HepG2 (cell line): Measurements from ENCODE around the gene CEP20. TPM values are rescaled to one million over a fixed set of nuclear protein-coding genes. Genes with fewer than 3 reads are reported as not detected.

Source experiments
- ATAC-seq: fragments of 200-7000 bp; cut with Tn5 transposase; 3 replicates; pipeline ENCODE4 v1.9.1; 2020; ENCODE audit warnings: mild to moderate bottlenecking, moderate library complexity
- BruUV-seq: library from RNA; stranded (reverse); fragments of 400-500 nt; replicated peaks from 2 replicates; lab custom pipeline; 2021; lab: Mats Ljungman, UMichigan
- CTCF ChIA-PET: fragments of 300-600 bp; formaldehyde crosslinking; extraction: SDS; loops from one replicate; lab custom pipeline; 2021; ENCODE audit warnings: low total read pairs, inconsistent platforms, low intra/inter-chr PET ratio; lab: Yijun Ruan, JAX
- POLR2A ChIA-PET: fragments of 350-600 bp; sonication (Branson Sonifier 250); formaldehyde crosslinking; loops from one replicate; lab custom pipeline; 2020; ENCODE audit warnings: antibody characterized with exemption, inconsistent platforms; lab: Yijun Ruan, JAX
- DNase-seq: peaks from one replicate; pipeline ENCODE4 v3.0.0-alpha.2; 2015; ENCODE audit warnings: low spot score
- FAIRE-seq: peaks from 3 replicates; lab custom pipeline; 2011; peaks lifted over from hg19 to GRCh38; lab: Jason Lieb, UNC
- H2AFZ ChIP-seq: one replicate; pipeline ENCODE4 v1.6.1; 2011; ENCODE audit warnings: low read length, inconsistent platforms
- H3K27ac ChIP-seq: fragments of 300-600 bp; 3 replicates; pipeline ENCODE4 v1.8.0; 2011; ENCODE audit warnings: mixed run types, mild to moderate bottlenecking, mixed read lengths, low read length, inconsistent platforms; ENCODE audit not compliant: insufficient read depth; ENCODE audit errors: extremely low read length
- H3K27me3 ChIP-seq, 2 experiments: fragments of 200-600 bp in 1 of 2; 2 replicates in 1 of 2; 3 replicates in 1 of 2; pipeline versions ENCODE4 v1.6.0 to v1.8.0; 2011; ENCODE audit warnings: low read length in 2 of 2, mild to moderate bottlenecking in 2 of 2, moderate library complexity in 2 of 2, inconsistent platforms in 1 of 2; ENCODE audit not compliant: insufficient read depth in 2 of 2, control insufficient read depth in 1 of 2
- H3K36me3 ChIP-seq, 2 experiments: fragments of 200-600 bp in 1 of 2; replicated peaks in 1 of 2; 2 replicates in 1 of 2; 3 replicates in 1 of 2; pipeline versions ENCODE4 v1.5.1 to v1.8.0; 2011; ENCODE audit warnings: low read length in 2 of 2, inconsistent platforms in 1 of 2; ENCODE audit not compliant: insufficient read depth in 2 of 2, control insufficient read depth in 1 of 2
- H3K4me1 ChIP-seq: 2 replicates; pipeline ENCODE4 v1.5.1; 2012; ENCODE audit warnings: low read length, inconsistent platforms; ENCODE audit not compliant: insufficient read depth
- H3K4me2 ChIP-seq: 2 replicates; pipeline ENCODE4 v1.6.0; 2011; ENCODE audit warnings: low read depth, low read length, inconsistent platforms
- H3K4me3 ChIP-seq, 3 experiments: fragments of 200-600 bp in 1 of 3; sonication (generic), shearing (Covaris generic) in 1 of 3; replicated peaks in 1 of 3; 2 replicates each; pipeline ENCODE4 v1.5.1; 2011 to 2016; ENCODE audit warnings: low read length in 3 of 3, inconsistent platforms in 2 of 3, low read depth in 2 of 3, mild to moderate bottlenecking in 2 of 3, control low read depth in 1 of 3, mixed read lengths in 1 of 3; ENCODE audit not compliant: insufficient read depth in 1 of 3
- H3K79me2 ChIP-seq: one replicate; pipeline ENCODE4 v1.6.1; 2011; ENCODE audit warnings: low read length, inconsistent platforms; ENCODE audit not compliant: insufficient read depth
- H3K9ac ChIP-seq: 2 replicates; pipeline ENCODE4 v1.6.0; 2011; ENCODE audit warnings: mild to moderate bottlenecking, low read depth, low read length, inconsistent platforms; ENCODE audit not compliant: insufficient read depth
- H3K9me3 ChIP-seq: 2 replicates; pipeline ENCODE4 v1.5.1; 2012; ENCODE audit warnings: mild to moderate bottlenecking, low read length
- H4K20me1 ChIP-seq: 2 replicates; pipeline ENCODE4 v1.6.0; 2011; ENCODE audit warnings: inconsistent platforms, mild to moderate bottlenecking, low read length, moderate library complexity; ENCODE audit not compliant: insufficient read depth
- ATF7 ChIP-seq, 2 experiments: fragments of 450-650 bp in 1 of 2; sonication (generic) in 1 of 2; formaldehyde crosslinking in 1 of 2; IDR thresholded peaks; 2 replicates each; pipeline versions ENCODE4 v1.4.0 to v1.6.1; 2016 to 2020; ENCODE audit warnings: antibody characterized with exemption in 1 of 2, mild to moderate bottlenecking in 1 of 2, missing genetic modification reagents in 1 of 2
- CEBPB ChIP-seq: IDR thresholded peaks from 2 replicates; pipeline ENCODE4 v1.6.1; 2011; ENCODE audit warnings: low read depth, low read length, improper control_type of control experiment, borderline replicate concordance
- HNF4A ChIP-seq: sonication (generic); formaldehyde crosslinking; IDR thresholded peaks from 2 replicates; pipeline ENCODE4 v1.4.0; 2020; ENCODE audit warnings: missing genetic modification reagents
- KLF9 ChIP-seq: IDR thresholded peaks from 2 replicates; pipeline ENCODE4 v1.6.1; 2016; ENCODE audit warnings: low read depth
- RCOR2 ChIP-seq: IDR thresholded peaks from 2 replicates; pipeline ENCODE4 v1.6.1; 2016; ENCODE audit warnings: missing biosample characterization, missing genetic modification reagents
- ZMYM2 ChIP-seq: sonication (generic); formaldehyde crosslinking; IDR thresholded peaks from 2 replicates; pipeline ENCODE4 v1.8.0; 2022; ENCODE audit warnings: mild to moderate bottlenecking, missing genetic modification reagents
- ZNF121 ChIP-seq: sonication (generic); formaldehyde crosslinking; IDR thresholded peaks from 2 replicates; pipeline ENCODE4 v1.5.0; 2020; ENCODE audit warnings: mild to moderate bottlenecking, missing genetic modification reagents
- ZNF296 ChIP-seq: sonication (generic); formaldehyde crosslinking; conservative IDR thresholded peaks from 2 replicates; pipeline ENCODE4 v1.5.0; 2020; ENCODE audit warnings: mild to moderate bottlenecking, missing genetic modification reagents
- ZNF552 ChIP-seq: sonication (generic); formaldehyde crosslinking; IDR thresholded peaks from 2 replicates; pipeline ENCODE4 v1.9.0; 2022; ENCODE audit warnings: missing genetic modification reagents, mild to moderate bottlenecking, borderline replicate concordance
- ZNF724P ChIP-seq: sonication (generic); formaldehyde crosslinking; IDR thresholded peaks from 2 replicates; pipeline ENCODE4 v1.8.0; 2022; ENCODE audit warnings: missing genetic modification reagents, borderline replicate concordance
- WGBS: methylation state at CpG from one replicate; pipeline ENCODE4 v1.1.6; 2017; ENCODE audit warnings: low lambda C conversion rate; 5-methylcytosine and 5-hydroxymethylcytosine counted together
- in situ Hi-C: cut with HindIII; loops from 2 replicates; pipeline ENCODE4 v1.10.0; 2017; ENCODE audit warnings: low pct_unique_long_range_greater_than_20kb; ENCODE audit not compliant: extremely low pct_ligation_motif_present
- intact Hi-C: fragments of 100-400 bp; cut with micrococcal nuclease; formaldehyde crosslinking; loops from one replicate; pipeline ENCODE4 v1.10.0; 2022; ENCODE audit not compliant: unreplicated experiment
- polyA plus RNA-seq, 8 experiments: library from polyadenylated mRNA; depleted of rRNA in 3 of 8; stranded (reverse) in 7 of 8; unstranded in 1 of 8; fragments of >200 nt; fragmentation: Illumina TruSeq in 4 of 8; extraction: Trizol in 4 of 8; gene quantifications; 2 replicates each; pipeline versions ENCODE4 v1.2.1 to v1.2.3, GENCODE V29; 2011 to 2016; ENCODE audit warnings: low read depth in 4 of 8, missing spikeins in 1 of 8, mixed read lengths in 1 of 8; ENCODE audit not compliant: insufficient read depth in 1 of 8
- total RNA-seq, 5 experiments: library from RNA; depleted of rRNA; stranded (reverse); fragments of >200 nt; fragmentation: Illumina TruSeq; extraction: Trizol; gene quantifications; 2 replicates each; pipeline ENCODE4 v1.2.3, GENCODE V29; 2016; ENCODE audit warnings: low read depth in 1 of 5

CEP20 gene
- total and polyA plus RNA-seq, 2 of the 13 experiments (the other 11 are each of a cell fraction or from before 2014, with no cell fraction given): 53.0 to 54.1 TPM

GRCh38 chr16:15897121-15897780, 8.8 kb upstream of the CEP20 start:
- FAIRE-seq: no peak
- no peak for ATAC-seq
- no peak overlapping the region for H3K9ac ChIP-seq
- H3K36me3 ChIP-seq: no peaks in the 10 kb centered on the region
- no peaks in the 10 kb centered on the region for H3K79me2 ChIP-seq
- no peak overlapping the region for H2AFZ ChIP-seq
- ChIA-PET CTCF (no interaction called here), POLR2A (interaction anchor here (5.2 kb wide), 1 partner anchor 10 kb away, joined by 72 read pairs; the partner anchor contains the start of gene CEP20)
- 81% methylated on average over 8 of the region's 8 CpGs for WGBS
- no peak overlapping the region for H3K27ac ChIP-seq
- peaks cover 73% of the 10 kb centered on the region for H3K4me1 ChIP-seq
- in situ Hi-C loops (no loop called here), intact Hi-C loops (loop anchor here (5.0 kb wide), 1 partner anchor 50 kb away; the partner anchor contains the start of gene ABCC1)
- H3K4me2 ChIP-seq: no peak overlapping the region
- no peak overlapping the region for H3K4me3 ChIP-seq
- no peaks in the 10 kb centered on the region for H4K20me1 ChIP-seq
- no peaks in the 10 kb centered on the region for H3K27me3 ChIP-seq
- no TSS peak for BruUV-seq
- no peaks in the 10 kb centered on the region for H3K9me3 ChIP-seq
- TF ChIP-seq ZNF296 (CRISPR knock-in tag) (no peak), ZNF552 (CRISPR knock-in tag) (0 out of 2 replicates have a peak, but pooled peaks have one; percentile 33)
- DNase-seq: no peak

- no peak overlapping the region for H2AFZ ChIP-seq
- no peaks in the 10 kb centered on the region for H4K20me1 ChIP-seq
- DNase-seq (no peak), FAIRE-seq (no peak), ATAC-seq (no peak)
- H3K4me3 ChIP-seq: no peak overlapping the region
- POLR2A ChIA-PET: no interaction called here
- TF ChIP-seq ATF7 (IDR thresholded peaks at IDR 0.05): no peak
- no peak for TF ChIP-seq ATF7 (CRISPR knock-in tag; IDR thresholded peaks at IDR 0.05)
- peak; percentile 94 for TF ChIP-seq ZNF121 (CRISPR knock-in tag)
- 0 out of 2 replicates have a peak, but pooled peaks have one; percentile 34 for TF ChIP-seq ZMYM2 (CRISPR knock-in tag)
- TF ChIP-seq HNF4A (CRISPR knock-in tag): peak; percentile 24; the same call in 1 of the 2 replicates
- TF ChIP-seq CEBPB: peak; percentile 50; the same call in 1 of the 2 replicates
- TF ChIP-seq ZNF724P: no peak
- 0 out of 2 replicates have a peak, but pooled peaks have one; percentile 33 for TF ChIP-seq RCOR2
- no peak for TF ChIP-seq KLF9 (CRISPR knock-in tag)
- 67% methylated on average over 7 of the region's 7 CpGs for WGBS
- H3K9me3 ChIP-seq: no peaks in the 10 kb centered on the region
- H3K27ac ChIP-seq: no peak overlapping the region
- intact Hi-C loops: loop anchor here (5.0 kb wide), 1 partner anchor 53 kb away; the partner anchor contains the start of gene ABCC1
- H3K36me3 ChIP-seq: no peaks in the 10 kb centered on the region
- CTCF ChIA-PET: no interaction called here
- no peaks in the 10 kb centered on the region for H3K79me2 ChIP-seq
- H3K9ac ChIP-seq: no peak overlapping the region
- H3K27me3 ChIP-seq: no peaks in the 10 kb centered on the region
- peaks cover 59% of the 10 kb centered on the region for H3K4me1 ChIP-seq
- in situ Hi-C loops: no loop called here
- no peak overlapping the region for H3K4me2 ChIP-seq
- BruUV-seq: no TSS peak
Measured at GRCh38 chr16:15894571-15895374, 6.4 kb upstream of the CEP20 start.
